CD14-positive monocyte (primary cell): ENCODE measurements around the gene SLC39A6. TPM values are rescaled to one million over a fixed set of nuclear protein-coding genes. Genes with fewer than 3 reads are reported as not detected.

ENCODE experiments used
- DNase-seq, 3 donors: peaks; one replicate each; pipeline ENCODE4 v3.0.0-alpha.2; 2011 to 2022
- H2AFZ ChIP-seq: 2 replicates; pipeline ENCODE4 v1.6.0; 2012; ENCODE audit warnings: mild to moderate bottlenecking, low read depth, low read length, inconsistent platforms; ENCODE audit not compliant: insufficient read depth, poor library complexity, severe bottlenecking
- H3K27ac ChIP-seq, 2 donors: 1 replicate in 1 of 2; 2 replicates in 1 of 2; pipeline ENCODE4 v1.5.1; 2012 to 2013; ENCODE audit warnings: low read length in 2 of 2, control low read depth in 1 of 2, inconsistent platforms in 1 of 2, low read depth in 1 of 2, mild to moderate bottlenecking in 1 of 2
- H3K27me3 ChIP-seq, 2 donors: one replicate each; pipeline versions ENCODE4 v1.6.0 to v1.6.1; 2011 to 2013; ENCODE audit warnings: low read length in 2 of 2; ENCODE audit not compliant: control insufficient read depth in 2 of 2, insufficient read depth in 2 of 2
- H3K36me3 ChIP-seq, 2 donors: replicated peaks in 1 of 2; 1 replicate in 1 of 2; 2 replicates in 1 of 2; pipeline versions ENCODE4 v1.5.1 to v1.6.1; 2012 to 2013; ENCODE audit warnings: low read length in 2 of 2, control low read depth in 1 of 2, inconsistent platforms in 1 of 2, mild to moderate bottlenecking in 1 of 2; ENCODE audit not compliant: insufficient read depth in 2 of 2, control insufficient read depth in 1 of 2
- H3K4me1 ChIP-seq, 2 donors: 1 replicate in 1 of 2; 2 replicates in 1 of 2; pipeline versions ENCODE4 v1.5.1 to v1.6.1; 2012 to 2013; ENCODE audit warnings: low read length in 2 of 2, control low read depth in 1 of 2, inconsistent platforms in 1 of 2, mild to moderate bottlenecking in 1 of 2, moderate library complexity in 1 of 2; ENCODE audit not compliant: insufficient read depth in 2 of 2, control insufficient read depth in 1 of 2
- H3K4me2 ChIP-seq: replicated peaks from 2 replicates; pipeline ENCODE3; 2012; ENCODE audit warnings: low read length, moderate library complexity, mild to moderate bottlenecking; ENCODE audit not compliant: poor library complexity, severe bottlenecking; ENCODE audit errors: extremely low read depth
- H3K4me3 ChIP-seq, 3 experiments: fragments of 200-600 bp in 1 of 3; sonication (generic) in 1 of 3; replicated peaks in 1 of 3; 1 replicate in 2 of 3; 2 replicates in 1 of 3; pipeline ENCODE4 v1.5.1; 2011 to 2013; ENCODE audit warnings: low read length in 3 of 3, mild to moderate bottlenecking in 3 of 3, control low read depth in 2 of 3, low read depth in 2 of 3, inconsistent platforms in 1 of 3, moderate library complexity in 1 of 3
- H3K79me2 ChIP-seq: 2 replicates; pipeline ENCODE4 v1.6.0; 2012; ENCODE audit warnings: mild to moderate bottlenecking, control low read depth, inconsistent platforms, low read length, moderate library complexity; ENCODE audit not compliant: insufficient read depth
- H3K9ac ChIP-seq: 2 replicates; pipeline ENCODE4 v1.6.0; 2017; ENCODE audit warnings: low read length, mild to moderate bottlenecking; ENCODE audit not compliant: insufficient read depth, poor library complexity, severe bottlenecking
- H3K9me3 ChIP-seq, 2 donors: replicated peaks in 1 of 2; 1 replicate in 1 of 2; 2 replicates in 1 of 2; pipeline versions ENCODE4 v1.5.1 to v1.6.1; 2012 to 2013; ENCODE audit warnings: low read length in 2 of 2, control low read depth in 1 of 2; ENCODE audit not compliant: control insufficient read depth in 1 of 2, insufficient read depth in 1 of 2
- H4K20me1 ChIP-seq: 2 replicates; pipeline ENCODE4 v1.6.0; 2012; ENCODE audit warnings: mild to moderate bottlenecking, low read length, control low read depth, moderate library complexity; ENCODE audit not compliant: insufficient read depth
- H3K27ac Mint-ChIP-seq, 7 donors: one replicate each; pipeline ENCODE4 v1.8.0; 2020; ENCODE audit warnings: mild to moderate bottlenecking in 7 of 7, mixed read lengths in 7 of 7, moderate library complexity in 6 of 7, inconsistent platforms in 2 of 7
- H3K27me3 Mint-ChIP-seq, 3 donors: one replicate each; pipeline ENCODE4 v1.8.0; 2021 to 2022; ENCODE audit warnings: low read depth in 3 of 3, mild to moderate bottlenecking in 3 of 3, mixed read lengths in 3 of 3, moderate library complexity in 3 of 3, inconsistent platforms in 1 of 3
- H3K36me3 Mint-ChIP-seq, 2 donors: one replicate each; pipeline ENCODE4 v1.8.0; 2020; ENCODE audit warnings: mixed read lengths in 2 of 2, inconsistent platforms in 1 of 2, mild to moderate bottlenecking in 1 of 2
- H3K4me1 Mint-ChIP-seq: one replicate; pipeline ENCODE4 v1.8.0; 2020; ENCODE audit warnings: mild to moderate bottlenecking, mixed read lengths
- H3K4me3 Mint-ChIP-seq, 2 donors: one replicate each; pipeline ENCODE4 v1.8.0; 2020; ENCODE audit warnings: mild to moderate bottlenecking in 2 of 2, mixed read lengths in 2 of 2, moderate library complexity in 1 of 2
- H3K9me3 Mint-ChIP-seq, 7 donors: one replicate each; pipeline ENCODE4 v1.8.0; 2020 to 2022; ENCODE audit warnings: mixed read lengths in 7 of 7, mild to moderate bottlenecking in 6 of 7, moderate library complexity in 6 of 7, inconsistent platforms in 2 of 7
- WGBS: methylation state at CpG from one replicate; pipeline ENCODE4 v1.1.5; 2013; ENCODE audit warnings: missing lambda C conversion rate; ENCODE audit not compliant: insufficient coverage; 5-methylcytosine and 5-hydroxymethylcytosine counted together
- intact Hi-C, 2 donors: fragments of 100-400 bp; cut with micrococcal nuclease; formaldehyde crosslinking; loops; one replicate each; pipeline versions ENCODE4 v1.15.0 to v1.15.1; 2023
- polyA plus RNA-seq, 3 donors: library from polyadenylated mRNA; depleted of rRNA in 1 of 3; unstranded in 2 of 3; stranded (reverse) in 1 of 3; fragments of 300-500 nt in 2 of 3; fragments of >200 nt in 1 of 3; fragmentation: Illumina TruSeq in 2 of 3; gene quantifications; 1 replicate in 2 of 3; 2 replicates in 1 of 3; pipeline ENCODE4 v1.2.3, GENCODE V29; 2012 to 2021
- TF ChIP-seq, protein P1 (sequence below): fragments of 200-600 bp; IDR thresholded peaks from one replicate; pipeline ENCODE4 v1.8.0; 2022; ENCODE audit warnings: antibody characterized with exemption, mild to moderate bottlenecking

Gene SLC39A6
- polyA plus RNA-seq, 3 donors, result 13.2 to 20.1 (median 16.8) TPM

- Histone ChIP-seq H3K4me1 (no peaks in the 10 kb centered on the region), H3K27ac (no peak overlapping the region), H3K9ac (no peak overlapping the region), H3K27me3 (no peaks in the 10 kb centered on the region), H3K4me3 (no peak overlapping the region), H3K9me3 (no peaks in the 10 kb centered on the region), H2AFZ (no peak overlapping the region), H3K79me2 (no peaks in the 10 kb centered on the region), H3K36me3 (no peaks in the 10 kb centered on the region), H3K4me2 (no peak overlapping the region), H4K20me1 (no peaks in the 10 kb centered on the region)
- no peak overlapping the region for H3K4me3 Mint-ChIP-seq
- no peak overlapping the region for H3K27ac Mint-ChIP-seq
- intact Hi-C loops, result no loop called here
- H3K4me1 Mint-ChIP-seq, result peaks cover 2% of the 10 kb centered on the region
- WGBS, result 85% methylated on average over 8 of the region's 8 CpGs
- DNase-seq, result no peak
- TF ChIP-seq, protein P1, sequence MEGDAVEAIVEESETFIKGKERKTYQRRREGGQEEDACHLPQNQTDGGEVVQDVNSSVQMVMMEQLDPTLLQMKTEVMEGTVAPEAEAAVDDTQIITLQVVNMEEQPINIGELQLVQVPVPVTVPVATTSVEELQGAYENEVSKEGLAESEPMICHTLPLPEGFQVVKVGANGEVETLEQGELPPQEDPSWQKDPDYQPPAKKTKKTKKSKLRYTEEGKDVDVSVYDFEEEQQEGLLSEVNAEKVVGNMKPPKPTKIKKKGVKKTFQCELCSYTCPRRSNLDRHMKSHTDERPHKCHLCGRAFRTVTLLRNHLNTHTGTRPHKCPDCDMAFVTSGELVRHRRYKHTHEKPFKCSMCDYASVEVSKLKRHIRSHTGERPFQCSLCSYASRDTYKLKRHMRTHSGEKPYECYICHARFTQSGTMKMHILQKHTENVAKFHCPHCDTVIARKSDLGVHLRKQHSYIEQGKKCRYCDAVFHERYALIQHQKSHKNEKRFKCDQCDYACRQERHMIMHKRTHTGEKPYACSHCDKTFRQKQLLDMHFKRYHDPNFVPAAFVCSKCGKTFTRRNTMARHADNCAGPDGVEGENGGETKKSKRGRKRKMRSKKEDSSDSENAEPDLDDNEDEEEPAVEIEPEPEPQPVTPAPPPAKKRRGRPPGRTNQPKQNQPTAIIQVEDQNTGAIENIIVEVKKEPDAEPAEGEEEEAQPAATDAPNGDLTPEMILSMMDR, result no peak
- no peaks in the 10 kb centered on the region for H3K36me3 Mint-ChIP-seq
- peaks cover 0 to 11% (median 0%) of the 10 kb centered on the region in 3 donors for H3K27me3 Mint-ChIP-seq
- peaks cover 0 to 7% (median 3%) of the 10 kb centered on the region in 7 donors for H3K9me3 Mint-ChIP-seq
Measured at GRCh38 chr18:36086186-36086585, 43.0 kb downstream of the SLC39A6 start.

DNA sequence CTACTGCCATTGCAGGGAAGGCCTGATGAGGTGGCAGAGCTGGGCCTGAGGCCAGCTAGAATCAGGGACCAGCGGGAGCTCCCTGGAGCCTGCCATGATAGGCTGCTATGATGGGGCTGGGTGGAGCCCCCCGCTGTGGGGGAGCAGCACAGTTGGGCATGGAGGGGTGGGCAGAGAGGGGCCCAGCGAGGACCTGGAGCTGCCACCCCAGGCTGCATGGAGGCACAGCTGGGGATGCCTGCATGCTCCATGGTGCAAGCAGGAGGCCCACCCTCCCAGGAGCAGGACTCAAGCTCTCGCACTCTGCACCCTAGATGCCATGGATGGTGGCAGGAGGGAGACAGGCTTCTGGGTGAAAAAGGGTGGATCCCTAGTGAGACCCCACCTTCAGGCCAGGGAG, 43.9 kb downstream of the SLC39A6 start:
- H3K4me3 Mint-ChIP-seq, result no peak overlapping the region
- TF ChIP-seq, protein P1, result no peak
- no peak overlapping the region for H2AFZ ChIP-seq

More for the DNA sequence above, 43.9 kb downstream of the SLC39A6 start:
- DNase-seq, result no peak
- Mint-ChIP-seq H3K27me3 (peaks cover 0 to 11% (median 0%) of the 10 kb centered on the region in 3 donors), H3K4me1 (peaks cover 2% of the 10 kb centered on the region), H3K9me3 (peaks cover 0 to 16% (median 11%) of the 10 kb centered on the region in 7 donors), H3K36me3 (no peaks in the 10 kb centered on the region), H3K27ac (no peak overlapping the region)
- no peak overlapping the region for H3K9ac ChIP-seq
- intact Hi-C loops, result no loop called here
- 96% methylated on average over 3 of the region's 4 CpGs for WGBS
- peaks cover 1 to 2% of the 10 kb centered on the region in 2 donors for H3K9me3 ChIP-seq
- H3K4me1 ChIP-seq, result no peaks in the 10 kb centered on the region
- no peak overlapping the region for H3K4me2 ChIP-seq
- H4K20me1 ChIP-seq, result no peaks in the 10 kb centered on the region
- H3K79me2 ChIP-seq, result no peaks in the 10 kb centered on the region
- no peak overlapping the region for H3K27ac ChIP-seq
- H3K4me3 ChIP-seq, result no peak overlapping the region
- no peaks in the 10 kb centered on the region for H3K36me3 ChIP-seq
- H3K27me3 ChIP-seq, result no peaks in the 10 kb centered on the region
